H9 (cell line): ENCODE data around the gene EEF1A2. TPM values are rescaled to one million over a fixed set of nuclear protein-coding genes. Genes with fewer than 3 reads are reported as not detected.

ENCODE experiments used
- DNase-seq: peaks from one replicate; pipeline ENCODE4 v3.0.0-alpha.2; 2017
- H2AFZ ChIP-seq: one replicate; pipeline ENCODE4 v1.6.1; 2013; ENCODE audit warnings: mild to moderate bottlenecking, low read length, control low read depth, moderate library complexity
- H2AK5ac ChIP-seq: 2 replicates; pipeline ENCODE4 v1.6.1; 2013; ENCODE audit warnings: low read length, control low read depth, mixed read lengths; ENCODE audit not compliant: insufficient read length
- H2BK120ac ChIP-seq: one replicate; pipeline ENCODE4 v1.6.1; 2013; ENCODE audit warnings: low read depth, mild to moderate bottlenecking, low read length, control low read depth, inconsistent platforms; ENCODE audit not compliant: poor library complexity, severe bottlenecking
- H2BK12ac ChIP-seq: 2 replicates; pipeline ENCODE4 v1.6.1; 2013; ENCODE audit warnings: low read length, control low read depth, mixed read lengths, low read depth; ENCODE audit not compliant: insufficient read length
- H2BK15ac ChIP-seq: 2 replicates; pipeline ENCODE4 v1.6.1; 2013; ENCODE audit warnings: low read depth, low read length, control low read depth
- H2BK20ac ChIP-seq: one replicate; pipeline ENCODE4 v1.6.1; 2013; ENCODE audit warnings: low read depth, mild to moderate bottlenecking, low read length, control low read depth, inconsistent platforms; ENCODE audit not compliant: poor library complexity, severe bottlenecking
- H2BK5ac ChIP-seq: 2 replicates; pipeline ENCODE4 v1.6.1; 2013; ENCODE audit warnings: low read length, control low read depth, mixed read lengths; ENCODE audit not compliant: insufficient read length
- H3K14ac ChIP-seq: 2 replicates; pipeline ENCODE4 v1.6.1; 2013; ENCODE audit warnings: low read length, control low read depth; ENCODE audit not compliant: insufficient read depth
- H3K18ac ChIP-seq: 2 replicates; pipeline ENCODE4 v1.6.1; 2013; ENCODE audit warnings: low read depth, mild to moderate bottlenecking, mixed read lengths, low read length, control low read depth; ENCODE audit not compliant: insufficient read length
- H3K23ac ChIP-seq: 2 replicates; pipeline ENCODE4 v1.6.1; 2013; ENCODE audit warnings: low read length, control low read depth, mixed read lengths, low read depth; ENCODE audit not compliant: insufficient read length
- H3K23me2 ChIP-seq: 2 replicates; pipeline ENCODE4 v1.6.1; 2013; ENCODE audit warnings: low read depth, mild to moderate bottlenecking, mixed read lengths, low read length, control low read depth; ENCODE audit not compliant: insufficient read length, poor library complexity, severe bottlenecking
- H3K27ac ChIP-seq: 2 replicates; pipeline ENCODE4 v1.5.1; 2013; ENCODE audit warnings: low read length, control low read depth, mixed read lengths, low read depth; ENCODE audit not compliant: insufficient read length
- H3K27me3 ChIP-seq: 2 replicates; pipeline ENCODE4 v1.6.1; 2013; ENCODE audit warnings: low read length, control low read depth, inconsistent platforms; ENCODE audit not compliant: insufficient read depth
- H3K4ac ChIP-seq: 2 replicates; pipeline ENCODE4 v1.6.1; 2013; ENCODE audit warnings: low read depth, mild to moderate bottlenecking, control low read depth, inconsistent platforms, low read length, moderate library complexity
- H3K4me1 ChIP-seq: 2 replicates; pipeline ENCODE4 v1.6.1; 2013; ENCODE audit warnings: low read length, control low read depth, inconsistent platforms; ENCODE audit not compliant: insufficient read depth
- H3K4me2 ChIP-seq: 2 replicates; pipeline ENCODE4 v1.6.1; 2013; ENCODE audit warnings: low read length, control low read depth, mixed read lengths; ENCODE audit not compliant: insufficient read length, insufficient read depth
- H3K56ac ChIP-seq: 2 replicates; pipeline ENCODE4 v1.6.1; 2013; ENCODE audit warnings: low read depth, mild to moderate bottlenecking, mixed read lengths, low read length, control low read depth; ENCODE audit not compliant: insufficient read length
- H3K79me1 ChIP-seq: 2 replicates; pipeline ENCODE4 v1.6.1; 2013; ENCODE audit warnings: low read depth, mild to moderate bottlenecking, moderate library complexity, low read length, control low read depth, inconsistent platforms; ENCODE audit not compliant: insufficient read depth, poor library complexity, severe bottlenecking
- H3K79me2 ChIP-seq: 2 replicates; pipeline ENCODE4 v1.6.1; 2013; ENCODE audit warnings: low read length, control low read depth, inconsistent platforms; ENCODE audit not compliant: insufficient read depth
- H3K9ac ChIP-seq: 2 replicates; pipeline ENCODE4 v1.6.1; 2013; ENCODE audit warnings: low read length, control low read depth, mixed read lengths; ENCODE audit not compliant: insufficient read length; ENCODE audit errors: extremely low read depth
- H3K9me3 ChIP-seq: one replicate; pipeline ENCODE4 v1.6.1; 2013; ENCODE audit warnings: low read depth, low read length, inconsistent platforms; ENCODE audit not compliant: control insufficient read depth
- H3T11ph ChIP-seq: one replicate; pipeline ENCODE4 v1.6.1; 2013; ENCODE audit warnings: mild to moderate bottlenecking, low read length, control low read depth, inconsistent platforms
- H4K20me1 ChIP-seq: one replicate; pipeline ENCODE4 v1.6.1; 2013; ENCODE audit not compliant: control insufficient read depth, insufficient read length, insufficient read depth
- H4K5ac ChIP-seq: 2 replicates; pipeline ENCODE4 v1.6.1; 2013; ENCODE audit warnings: low read depth, mild to moderate bottlenecking, mixed read lengths, low read length, control low read depth; ENCODE audit not compliant: insufficient read length
- H4K8ac ChIP-seq: replicated peaks from 2 replicates; pipeline ENCODE4 v1.6.1; 2013; ENCODE audit warnings: low read length, control low read depth, mixed read lengths, low read depth; ENCODE audit not compliant: insufficient read length
- H4K91ac ChIP-seq: 2 replicates; pipeline ENCODE4 v1.6.1; 2013; ENCODE audit warnings: low read depth, mild to moderate bottlenecking, moderate library complexity, mixed read lengths, low read length, control low read depth; ENCODE audit not compliant: insufficient read length
- H3K27ac Mint-ChIP-seq, 3 experiments: 2 replicates in 2 of 3; 3 replicates in 1 of 3; pipeline ENCODE4 v1.8.0; 2020 to 2021; ENCODE audit warnings: mixed read lengths in 3 of 3, mild to moderate bottlenecking in 1 of 3, moderate library complexity in 1 of 3
- H3K27me3 Mint-ChIP-seq: 2 replicates; pipeline ENCODE4 v1.8.0; 2021; ENCODE audit warnings: low read depth, mild to moderate bottlenecking, moderate library complexity, mixed read lengths
- H3K36me3 Mint-ChIP-seq, 3 experiments: 2 replicates in 2 of 3; 3 replicates in 1 of 3; pipeline ENCODE4 v1.8.0; 2020 to 2021; ENCODE audit warnings: low read depth in 3 of 3, mixed read lengths in 3 of 3; ENCODE audit not compliant: insufficient read depth in 1 of 3
- H3K4me1 Mint-ChIP-seq, 2 experiments: 2 replicates each; pipeline ENCODE4 v1.8.0; 2020; ENCODE audit warnings: mixed read lengths in 2 of 2
- H3K4me3 Mint-ChIP-seq, 2 experiments: 2 replicates in 1 of 2; 3 replicates in 1 of 2; pipeline ENCODE4 v1.8.0; 2020 to 2021; ENCODE audit warnings: mild to moderate bottlenecking in 2 of 2, mixed read lengths in 2 of 2, moderate library complexity in 1 of 2
- H3K9me3 Mint-ChIP-seq, 2 experiments: 2 replicates in 1 of 2; 3 replicates in 1 of 2; pipeline ENCODE4 v1.8.0; 2020; ENCODE audit warnings: mild to moderate bottlenecking in 2 of 2, mixed read lengths in 2 of 2, moderate library complexity in 1 of 2
- CTCF ChIP-seq: fragments of 200-600 bp; sonication (generic); conservative IDR thresholded peaks from 3 replicates; pipeline ENCODE4 v1.8.0; 2021; ENCODE audit warnings: antibody characterized with exemption, mild to moderate bottlenecking
- WGBS: extraction: QIAGEN DNeasy Blood & Tissue Kit; methylation state at CpG from one replicate; pipeline ENCODE4 v1.1.7; 2013; ENCODE audit warnings: missing lambda C conversion rate, low lambda C conversion rate, mixed read lengths; ENCODE audit not compliant: insufficient read length; ENCODE audit errors: extremely low coverage; 5-methylcytosine and 5-hydroxymethylcytosine counted together
- total RNA-seq: library from RNA; stranded (reverse); gene quantifications from 2 replicates; pipeline ENCODE4 v1.2.1, GENCODE V29; 2021

EEF1A2 gene
- total RNA-seq, 1 experiment from 2014 or later = 27.4 TPM

GRCh38 chr20:63487116-63487764 is 11.6 kb downstream of the EEF1A2 start:
- no CpG with 5 or more reads among the region's 14 CpGs for WGBS

More at GRCh38 chr20:63487116-63487764, 11.6 kb downstream of the EEF1A2 start:
- no peak overlapping the region for H3K56ac ChIP-seq
- no peak overlapping the region for H2BK15ac ChIP-seq
- no peaks in the 10 kb centered on the region for H3K79me2 ChIP-seq
- no peak overlapping the region for H2BK20ac ChIP-seq
- H3T11ph ChIP-seq = no peak overlapping the region
- no peaks in the 10 kb centered on the region for H4K20me1 ChIP-seq
- H2BK5ac ChIP-seq = no peak overlapping the region
- no peaks in the 10 kb centered on the region for H3K23me2 ChIP-seq
- H3K27ac ChIP-seq = no peak overlapping the region
- no peaks in the 10 kb centered on the region for H3K79me1 ChIP-seq
- Mint-ChIP-seq H3K27me3 (peaks cover 51% of the 10 kb centered on the region), H3K4me1 (peaks cover 5 to 14% of the 10 kb centered on the region in 2 experiments), H3K9me3 (peaks cover 2 to 9% of the 10 kb centered on the region in 2 experiments; a peak in 4 of 5 replicates), H3K4me3 (peak overlapping the region; percentile 33 to 69; a peak in 4 of 5 replicates), H3K27ac (no peak overlapping the region), H3K36me3 (peaks cover 7 to 15% (median 11%) of the 10 kb centered on the region in 3 experiments)
- no peak overlapping the region for H4K5ac ChIP-seq
- no peak overlapping the region for H3K14ac ChIP-seq
- H2BK12ac ChIP-seq = no peak overlapping the region
- no peak for TF ChIP-seq CTCF
- H3K4ac ChIP-seq = no peak overlapping the region
- H3K4me2 ChIP-seq = no peak overlapping the region
- H2AK5ac ChIP-seq = no peak overlapping the region
- H4K91ac ChIP-seq = no peak overlapping the region
- no peak overlapping the region for H3K18ac ChIP-seq
- no peak overlapping the region for H3K9ac ChIP-seq
- H2AFZ ChIP-seq = no peak overlapping the region
- H3K4me1 ChIP-seq = no peaks in the 10 kb centered on the region
- H3K23ac ChIP-seq = no peak overlapping the region
- no peaks in the 10 kb centered on the region; the same call in 1 of the 2 replicates for H3K27me3 ChIP-seq
- DNase-seq = no peak
- no peak overlapping the region for H4K8ac ChIP-seq
- no peaks in the 10 kb centered on the region for H3K9me3 ChIP-seq
- no peak overlapping the region for H2BK120ac ChIP-seq
